AG09319 (cell line): ENCODE results near the gene GSTA2.
"Not testable (repeated sequence)": the region's sequence is repeated elsewhere in the genome, so short reads cannot be mapped to it uniquely, and the experiment has no call there.

Source experiments
- DNase-seq: peaks from one replicate; pipeline ENCODE4 v3.0.0-alpha.2; 2010; ENCODE audit warnings: low read depth; ENCODE audit errors: extremely low read depth
- TF ChIP-seq, protein P1 (sequence below): IDR thresholded peaks from 2 replicates; pipeline ENCODE4 v1.5.1; 2011; ENCODE audit warnings: low read depth, mild to moderate bottlenecking, inconsistent platforms, low read length, moderate library complexity

The GSTA2 gene

DNA sequence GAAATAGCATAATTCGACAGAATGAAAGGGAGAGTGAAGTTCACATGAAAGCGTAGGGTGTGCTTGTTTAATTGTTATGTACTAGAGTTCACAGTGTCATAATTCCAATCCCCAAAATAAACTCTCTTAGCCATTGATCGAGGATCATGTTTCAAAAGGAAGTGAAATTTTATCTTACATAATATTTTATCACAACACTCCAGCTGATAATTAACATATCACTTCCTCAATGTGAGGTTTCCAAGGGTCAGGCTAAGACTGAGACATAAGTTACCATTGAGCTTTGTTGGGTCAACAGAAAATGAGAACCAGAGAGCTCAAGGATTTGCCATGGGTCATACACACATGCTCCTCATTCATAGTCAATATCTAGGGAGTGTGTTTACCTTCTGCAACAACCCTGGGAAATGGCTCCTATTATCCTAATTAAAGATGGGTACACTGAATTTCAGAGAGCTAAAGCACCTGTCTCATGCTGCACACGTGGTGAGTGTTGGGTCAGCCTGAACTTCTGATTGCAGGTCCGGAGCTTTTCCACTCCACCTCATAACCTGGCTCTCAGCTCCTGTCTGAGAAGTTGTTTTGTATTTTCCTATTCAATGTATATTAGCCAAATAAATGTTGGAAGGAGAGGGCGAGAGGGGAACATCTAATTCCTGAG, 3.0 kb downstream of the GSTA2 start:
- TF ChIP-seq, protein P1, sequence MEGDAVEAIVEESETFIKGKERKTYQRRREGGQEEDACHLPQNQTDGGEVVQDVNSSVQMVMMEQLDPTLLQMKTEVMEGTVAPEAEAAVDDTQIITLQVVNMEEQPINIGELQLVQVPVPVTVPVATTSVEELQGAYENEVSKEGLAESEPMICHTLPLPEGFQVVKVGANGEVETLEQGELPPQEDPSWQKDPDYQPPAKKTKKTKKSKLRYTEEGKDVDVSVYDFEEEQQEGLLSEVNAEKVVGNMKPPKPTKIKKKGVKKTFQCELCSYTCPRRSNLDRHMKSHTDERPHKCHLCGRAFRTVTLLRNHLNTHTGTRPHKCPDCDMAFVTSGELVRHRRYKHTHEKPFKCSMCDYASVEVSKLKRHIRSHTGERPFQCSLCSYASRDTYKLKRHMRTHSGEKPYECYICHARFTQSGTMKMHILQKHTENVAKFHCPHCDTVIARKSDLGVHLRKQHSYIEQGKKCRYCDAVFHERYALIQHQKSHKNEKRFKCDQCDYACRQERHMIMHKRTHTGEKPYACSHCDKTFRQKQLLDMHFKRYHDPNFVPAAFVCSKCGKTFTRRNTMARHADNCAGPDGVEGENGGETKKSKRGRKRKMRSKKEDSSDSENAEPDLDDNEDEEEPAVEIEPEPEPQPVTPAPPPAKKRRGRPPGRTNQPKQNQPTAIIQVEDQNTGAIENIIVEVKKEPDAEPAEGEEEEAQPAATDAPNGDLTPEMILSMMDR, result no peak

DNA sequence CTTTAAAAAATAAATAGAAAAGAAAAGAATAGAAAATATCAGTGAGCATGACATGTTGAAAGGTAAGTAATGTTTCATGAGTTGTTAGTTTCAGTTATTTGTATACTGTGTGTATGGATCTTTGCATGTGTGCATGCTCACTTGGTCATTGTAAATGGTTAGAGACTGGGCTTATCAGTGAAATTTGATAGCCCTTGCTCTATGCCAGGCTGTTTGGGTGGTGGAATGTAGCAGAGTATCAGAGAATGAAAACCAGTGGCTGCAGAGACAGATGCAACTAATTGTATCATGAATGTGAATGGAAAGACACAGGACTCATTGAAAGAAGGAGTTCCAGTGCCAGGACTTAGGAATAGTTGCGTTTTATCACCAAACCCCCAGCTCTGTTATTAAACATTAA, 4.2 kb downstream of the GSTA2 start:
- TF ChIP-seq, protein P1, result no peak
- DNase-seq, result no peak

More for the DNA sequence above, 3.0 kb downstream of the GSTA2 start:
- DNase-seq, result no peak

GRCh38 chr6:52757651-52758338, 5.5 kb downstream of the GSTA2 start:
- peak; percentile 8 for DNase-seq

- no peak for DNase-seq
- TF ChIP-seq, protein P1, result no peak
Observed at GRCh38 chr6:52754443-52754842, 8.8 kb downstream of the GSTA2 start.

GRCh38 chr6:52753137-52753536, 10.1 kb downstream of the GSTA2 start:
- DNase-seq, result not testable (repeated sequence)

DNA sequence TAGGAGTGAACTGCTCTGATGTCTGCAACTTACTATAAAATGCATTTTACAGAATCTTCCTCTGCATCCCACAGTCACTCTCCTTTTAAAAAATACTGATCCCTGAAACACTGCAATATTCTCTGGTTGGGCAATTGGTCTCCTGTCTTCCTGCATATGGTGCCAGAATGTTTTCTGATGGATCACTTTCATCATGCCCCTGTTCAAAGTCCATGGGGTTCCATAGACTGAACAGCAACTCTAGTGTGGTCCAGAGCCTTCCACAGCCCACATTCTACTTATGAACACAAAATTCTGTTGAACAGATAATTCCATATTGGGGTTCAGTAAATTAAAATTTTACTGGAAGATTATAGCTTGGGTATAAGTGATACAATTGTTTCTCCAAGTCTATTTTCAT, 11.0 kb downstream of the GSTA2 start:
- TF ChIP-seq, protein P1, result no peak
- DNase-seq, result no peak

DNA sequence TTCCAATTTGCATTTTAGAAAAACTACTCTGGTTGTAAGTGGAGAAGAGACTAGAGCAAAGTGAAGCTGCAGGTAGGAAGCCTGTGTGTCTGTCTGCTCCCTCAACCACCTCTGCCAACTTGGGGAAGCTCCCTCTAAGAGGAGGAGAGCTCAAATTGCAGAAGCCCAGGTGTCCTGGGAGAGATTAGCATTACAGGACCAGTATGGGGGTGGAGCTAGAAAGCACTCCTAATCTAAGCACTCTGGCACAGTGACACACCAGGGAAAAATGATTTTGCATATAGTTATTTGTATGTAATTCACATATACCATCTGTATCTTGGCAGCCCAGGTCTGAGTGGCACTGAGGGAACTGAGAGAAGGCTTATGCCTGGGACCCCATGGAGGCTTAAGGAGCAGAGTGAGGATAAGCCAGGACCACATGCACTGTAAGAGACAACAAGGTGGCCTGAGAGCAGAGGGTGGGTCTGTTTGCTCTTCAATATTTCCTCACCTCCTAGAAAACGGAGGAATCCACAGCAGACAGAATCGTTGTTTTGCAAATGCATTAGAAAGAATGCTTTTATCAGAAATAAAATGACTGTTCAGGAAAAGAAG, 13.6 kb downstream of the GSTA2 start:
- TF ChIP-seq, protein P1, result no peak
- DNase-seq, result no peak

DNA sequence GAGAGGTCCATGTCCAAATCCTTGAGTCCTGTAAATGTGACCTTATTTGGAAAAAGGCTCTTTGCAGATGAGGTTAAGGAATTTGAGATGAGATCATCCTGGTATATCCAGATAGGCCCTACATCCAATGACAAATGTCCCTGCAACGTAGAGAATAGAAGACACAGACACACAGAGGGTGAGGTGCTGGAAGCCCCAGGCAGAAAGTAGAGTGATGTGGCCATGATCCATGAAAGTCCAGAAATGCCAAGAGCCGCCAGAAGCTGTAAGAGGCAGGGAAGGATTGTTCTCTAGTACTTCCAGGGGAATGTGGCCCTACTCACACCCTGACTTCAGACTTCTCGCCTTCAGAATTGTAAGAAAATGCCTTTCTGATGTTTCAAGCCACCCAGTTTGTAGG, 16.0 kb downstream of the GSTA2 start:
- DNase-seq, result not testable (repeated sequence)

- TF ChIP-seq, protein P1, result no peak
- DNase-seq, result no peak
Observed at GRCh38 chr6:52746213-52746612, 17.1 kb downstream of the GSTA2 start.
